ENCODE measurements around the gene PLCB2. TPM values are rescaled to one million over a fixed set of nuclear protein-coding genes. Genes with fewer than 3 reads are reported as not detected.

The PLCB2 gene
- total RNA-seq, 4 donors from 2014 or later: 0.88 to 4.2 (median 2.3) TPM

- WGBS, 2 donors: 77 to 92% methylated on average over 3 to 6 of the region's 7 CpGs
- intact Hi-C loops (cut with DNase I; ENCODE audit: low total_unique reads): loop anchor here (10.0 kb wide), 1 partner anchor 78 kb away; no protein-coding TSS in a partner anchor
These were observed 20.9 kb downstream of the PLCB2 start for GRCh38 chr15:40286794-40287193.

GRCh38 chr15:40286061-40286532, 21.6 kb downstream of the PLCB2 start:
- WGBS, 2 donors: 80 to 82% methylated on average over 7 of the region's 7 CpGs
- H3K4me3 ChIP-seq (ENCODE audit: low read depth, poor library complexity, severe bottlenecking): no peak overlapping the region
- intact Hi-C loops (cut with DNase I; ENCODE audit: low total_unique reads): loop anchor here (10.0 kb wide), 1 partner anchor 79 kb away; no protein-coding TSS in a partner anchor
- TF ChIP-seq POLR2A (IDR thresholded peaks at IDR 0.05): no peak
- TF ChIP-seq CTCF (IDR thresholded peaks at IDR 0.05): no peak
- DNase-seq (ENCODE audit: low spot score in 2 of 2): no peak

More at GRCh38 chr15:40286794-40287193, 20.9 kb downstream of the PLCB2 start:
- TF ChIP-seq POLR2A (IDR thresholded peaks at IDR 0.05) (no peak), CTCF (IDR thresholded peaks at IDR 0.05) (no peak)
- DNase-seq (ENCODE audit: low spot score in 2 of 2): no peak
- H3K4me3 ChIP-seq (ENCODE audit: low read depth, poor library complexity, severe bottlenecking): no peak overlapping the region

GRCh38 chr15:40285554-40286011, 22.2 kb downstream of the PLCB2 start:
- no peak for DNase-seq (ENCODE audit: low spot score in 2 of 2)
- intact Hi-C loops (cut with DNase I; ENCODE audit: low total_unique reads): loop anchor here (10.0 kb wide), 1 partner anchor 79 kb away; no protein-coding TSS in a partner anchor
- TF ChIP-seq POLR2A (IDR thresholded peaks at IDR 0.05) (no peak), CTCF (IDR thresholded peaks at IDR 0.05) (no peak)
- WGBS, 2 donors: 6 to 24% methylated on average over 1 of the region's 1 CpG
- no peak overlapping the region for H3K4me3 ChIP-seq (ENCODE audit: low read depth, poor library complexity, severe bottlenecking)

- no peak for TF ChIP-seq CTCF (IDR thresholded peaks at IDR 0.05)
- TF ChIP-seq POLR2A (IDR thresholded peaks at IDR 0.05): no peak
- H3K4me3 ChIP-seq (ENCODE audit: low read depth, poor library complexity, severe bottlenecking): no peak overlapping the region
- 35 to 65% methylated on average over 4 of the region's 4 CpGs for WGBS, 2 donors
- intact Hi-C loops (cut with DNase I; ENCODE audit: low total_unique reads): loop anchor here (10.0 kb wide), 1 partner anchor 80 kb away; no protein-coding TSS in a partner anchor
- no peak for DNase-seq (ENCODE audit: low spot score in 2 of 2)
These were observed 22.6 kb downstream of the PLCB2 start for GRCh38 chr15:40285151-40285550.

GRCh38 chr15:40283615-40284300, 24.0 kb downstream of the PLCB2 start:
- TF ChIP-seq CTCF (IDR thresholded peaks at IDR 0.05) (no peak), POLR2A (IDR thresholded peaks at IDR 0.05) (no peak)
- DNase-seq (ENCODE audit: low spot score in 2 of 2): no peak
- no peak overlapping the region for H3K4me3 ChIP-seq (ENCODE audit: low read depth, poor library complexity, severe bottlenecking)
- intact Hi-C loops (cut with DNase I; ENCODE audit: low total_unique reads): loop anchor here (5.0 to 10.0 kb wide), 2 partner anchors 81 to 139 kb away; no protein-coding TSS in a partner anchor
- WGBS, 2 donors: 23 to 44% methylated on average over 28 to 32 of the region's 33 CpGs

Measured in lower leg skin (tissue), 4 donors.